HEK293T (cell line): ENCODE data around the gene PCDH7.

ENCODE experiments used
- ARNT ChIP-seq: fragments of 450-650 bp; IDR thresholded peaks from 2 replicates; pipeline ENCODE4 v1.6.1; 2017; ENCODE audit warnings: mild to moderate bottlenecking
- BHLHE40 ChIP-seq: fragments of 450-650 bp; IDR thresholded peaks from 2 replicates; pipeline ENCODE4 v1.6.1; 2016; ENCODE audit warnings: mild to moderate bottlenecking, moderate library complexity, borderline replicate concordance
- ELF4 ChIP-seq: fragments of 450-650 bp; IDR thresholded peaks from 2 replicates; pipeline ENCODE4 v1.6.1; 2017; ENCODE audit warnings: antibody characterized with exemption
- FOXK2 ChIP-seq: fragments of 450-650 bp; IDR thresholded peaks from 2 replicates; pipeline ENCODE4 v1.6.1; 2016; ENCODE audit warnings: mild to moderate bottlenecking
- FOXM1 ChIP-seq: fragments of 450-650 bp; IDR thresholded peaks from 2 replicates; pipeline ENCODE4 v1.6.1; 2017; ENCODE audit warnings: mild to moderate bottlenecking, borderline replicate concordance
- L3MBTL2 ChIP-seq: fragments of 450-650 bp; conservative IDR thresholded peaks from 2 replicates; pipeline ENCODE4 v1.6.1; 2016; ENCODE audit warnings: mild to moderate bottlenecking
- NFRKB ChIP-seq: fragments of 450-650 bp; IDR thresholded peaks from 2 replicates; pipeline ENCODE4 v1.6.1; 2016; ENCODE audit warnings: mild to moderate bottlenecking, moderate library complexity
- PKNOX1 ChIP-seq: fragments of 450-650 bp; IDR thresholded peaks from 2 replicates; pipeline ENCODE4 v1.6.1; 2016
- SP1 ChIP-seq: fragments of 450-650 bp; IDR thresholded peaks from 2 replicates; pipeline ENCODE4 v1.6.1; 2017
- SUZ12 ChIP-seq: fragments of 450-650 bp; IDR thresholded peaks from 2 replicates; pipeline ENCODE4 v1.6.1; 2016; ENCODE audit warnings: mild to moderate bottlenecking
- TARDBP ChIP-seq: fragments of 450-650 bp; IDR thresholded peaks from 2 replicates; pipeline ENCODE4 v1.6.1; 2016
- ZNF384 ChIP-seq: fragments of 450-650 bp; IDR thresholded peaks from 2 replicates; pipeline ENCODE4 v1.6.1; 2016

- TF ChIP-seq ZNF384 (no peak), SUZ12 (no peak), NFRKB (no peak), SP1 (no peak), BHLHE40 (no peak), ARNT (no peak), L3MBTL2 (peak; percentile 80), FOXK2 (no peak), FOXM1 (no peak), TARDBP (no peak), ELF4 (no peak), PKNOX1 (no peak)
Observed at GRCh38 chr4:30717208-30718020, 2.8 kb upstream of the PCDH7 start.
